HuH-7.5 (cell line): ENCODE measurements around the gene PTRH1.
A peak's percentile ranks its signal among the peaks of the same experiment; 100 is the strongest.
"Not testable (repeated sequence)": the region's sequence is repeated elsewhere in the genome, so short reads cannot be mapped to it uniquely, and the experiment has no call there.

Experiments used
- DNase-seq: peaks from one replicate; pipeline ENCODE4 v3.0.0; 2011; ENCODE audit warnings: low spot score

The PTRH1 gene

GRCh38 chr9:127715470-127716337 lies at the start of gene PTRH1, which contains the start of gene TTC16:
TSS of gene PTRH1 (minus strand) at chr9:127715663. CDS start at chr9:127715639, 24 bp downstream.
TSS of gene TTC16 (plus strand) at chr9:127716079. CDS start at chr9:127716146, 67 bp downstream.
- peak; percentile 99 for DNase-seq

- no peak for DNase-seq
These were observed 48.5 kb upstream of the PTRH1 start for GRCh38 chr9:127763918-127764384.

GRCh38 chr9:127762111-127762676 lies 46.7 kb upstream of the PTRH1 start:
- no peak for DNase-seq

- no peak for DNase-seq
These were observed 46.1 kb upstream of the PTRH1 start for GRCh38 chr9:127761491-127761956.

- DNase-seq = no peak
These were observed 45.6 kb upstream of the PTRH1 start for GRCh38 chr9:127761061-127761460.

- DNase-seq = no peak
These were observed 43.4 kb upstream of the PTRH1 start for GRCh38 chr9:127758843-127759242.

- not testable (repeated sequence) for DNase-seq
These were observed 41.3 kb upstream of the PTRH1 start for GRCh38 chr9:127756776-127757175.

- DNase-seq = no peak
These were observed 40.8 kb upstream of the PTRH1 start for GRCh38 chr9:127756233-127756632.

GRCh38 chr9:127755061-127756060 lies 39.9 kb upstream of the PTRH1 start:
- DNase-seq = no peak

GRCh38 chr9:127754099-127755060 lies 38.9 kb upstream of the PTRH1 start:
- DNase-seq = no peak

- DNase-seq = no peak
These were observed 38.2 kb upstream of the PTRH1 start for GRCh38 chr9:127753622-127754021.

- no peak for DNase-seq
These were observed 37.7 kb upstream of the PTRH1 start for GRCh38 chr9:127753148-127753547.

GRCh38 chr9:127751269-127752054 lies 36.0 kb upstream of the PTRH1 start:
- DNase-seq = peak; percentile 72

- no peak for DNase-seq
These were observed 33.8 kb upstream of the PTRH1 start for GRCh38 chr9:127749090-127749787.

GRCh38 chr9:127746959-127747569 lies 31.6 kb upstream of the PTRH1 start:
- no peak for DNase-seq

GRCh38 chr9:127744398-127745110 lies 29.1 kb upstream of the PTRH1 start:
- DNase-seq = no peak

GRCh38 chr9:127742435-127743088 lies 27.1 kb upstream of the PTRH1 start:
- DNase-seq = peak; percentile 88
